IPS-NIHi7 (cell line): Measurements from ENCODE around the gene F2.
"Not testable (repeated sequence)": the region's sequence is repeated elsewhere in the genome, so short reads cannot be mapped to it uniquely, and the experiment has no call there.

Experiments used
- DNase-seq: peaks from one replicate; pipeline ENCODE4 v3.0.0; 2012; ENCODE audit warnings: mixed read lengths; ENCODE audit errors: extremely low spot score

F2 gene

GRCh38 chr11:46717825-46718154 lies 1.2 kb upstream of the F2 start:
- not testable (repeated sequence) for DNase-seq

- DNase-seq = no peak
Measured at GRCh38 chr11:46718155-46719019, 626 bp upstream of the F2 start.

DNA sequence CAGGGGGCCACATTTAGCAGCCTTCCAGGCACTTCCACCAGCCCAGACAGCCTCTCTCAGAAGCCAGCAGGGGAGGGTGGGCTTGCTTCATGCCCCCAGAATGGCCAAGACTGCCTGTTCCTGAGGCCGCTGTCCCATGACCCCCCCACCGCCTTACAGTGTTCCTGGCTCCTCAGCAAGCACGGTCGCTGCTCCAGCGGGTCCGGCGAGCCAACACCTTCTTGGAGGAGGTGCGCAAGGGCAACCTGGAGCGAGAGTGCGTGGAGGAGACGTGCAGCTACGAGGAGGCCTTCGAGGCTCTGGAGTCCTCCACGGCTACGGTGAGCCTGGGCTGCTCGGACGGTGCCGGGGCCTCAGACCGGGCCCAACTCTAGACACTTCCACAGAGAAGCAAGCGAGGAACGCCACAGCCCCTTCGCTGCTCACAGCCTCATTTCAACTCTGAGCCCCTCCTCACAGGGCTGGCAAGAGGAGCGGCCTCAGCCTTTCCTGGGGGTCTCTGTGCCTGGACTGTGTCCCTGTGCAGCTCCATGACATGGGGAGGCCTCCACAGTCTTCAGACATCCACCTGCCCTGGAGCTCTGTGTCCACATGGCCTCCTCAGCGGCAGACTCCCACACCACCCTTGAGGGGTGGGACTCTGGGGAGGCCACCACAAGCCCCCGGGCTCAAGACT lies 668 bp downstream of the F2 start:
- no peak for DNase-seq

DNA sequence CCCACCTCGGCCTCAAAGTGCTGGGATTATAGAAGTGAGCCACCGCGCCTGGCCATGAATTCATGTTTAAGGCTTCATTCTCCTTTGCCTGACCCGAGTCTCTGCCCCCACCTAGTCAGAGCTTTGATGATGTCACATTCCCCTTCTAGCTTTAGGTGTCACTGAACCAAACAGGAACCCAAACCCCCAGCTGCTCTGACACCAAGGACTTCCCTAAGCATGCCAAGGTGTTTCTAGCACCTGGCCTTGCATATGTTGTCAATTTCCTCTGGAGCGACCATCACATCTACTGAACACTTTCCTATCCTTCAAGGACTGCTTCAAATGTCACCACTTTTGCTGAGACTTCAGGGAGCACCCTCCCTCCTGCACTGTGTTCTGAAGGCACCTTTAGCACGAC lies 2.3 kb downstream of the F2 start:
- DNase-seq = no peak

DNA sequence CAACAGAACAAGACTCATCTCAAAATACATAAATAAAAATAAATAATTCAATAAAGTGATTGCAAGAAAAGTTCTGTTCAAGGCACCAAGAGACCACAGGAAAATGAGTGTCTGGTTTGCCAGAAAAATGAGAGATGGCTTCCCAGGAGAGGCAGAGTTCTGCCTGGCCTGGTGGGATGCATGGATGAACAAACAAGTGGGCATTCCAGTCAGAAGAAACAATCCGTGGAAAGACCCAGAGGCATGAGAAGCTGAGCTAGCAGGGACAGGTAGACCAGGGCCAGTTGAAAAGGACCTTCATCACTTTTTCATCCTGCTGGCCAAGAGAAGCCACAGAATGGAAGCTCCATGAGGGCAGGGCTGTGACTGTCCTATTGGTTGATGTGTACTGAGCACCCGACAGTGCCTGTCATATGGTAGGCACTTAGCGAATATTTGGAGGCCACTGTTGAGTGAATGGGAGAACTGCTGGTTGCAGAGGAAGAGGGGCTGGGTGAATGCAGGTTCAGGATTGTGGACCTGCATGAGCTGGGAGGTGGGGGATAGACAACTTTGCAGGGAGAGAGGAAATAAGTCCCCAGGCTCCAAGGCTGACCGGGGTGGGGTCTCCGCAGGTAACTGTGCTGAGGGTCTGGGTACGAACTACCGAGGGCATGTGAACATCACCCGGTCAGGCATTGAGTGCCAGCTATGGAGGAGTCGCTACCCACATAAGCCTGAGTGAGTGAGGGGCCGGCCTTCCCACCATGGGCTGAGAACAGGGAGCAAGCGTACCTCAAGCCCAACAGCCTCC lies 3.7 kb downstream of the F2 start:
- DNase-seq = no peak

DNA sequence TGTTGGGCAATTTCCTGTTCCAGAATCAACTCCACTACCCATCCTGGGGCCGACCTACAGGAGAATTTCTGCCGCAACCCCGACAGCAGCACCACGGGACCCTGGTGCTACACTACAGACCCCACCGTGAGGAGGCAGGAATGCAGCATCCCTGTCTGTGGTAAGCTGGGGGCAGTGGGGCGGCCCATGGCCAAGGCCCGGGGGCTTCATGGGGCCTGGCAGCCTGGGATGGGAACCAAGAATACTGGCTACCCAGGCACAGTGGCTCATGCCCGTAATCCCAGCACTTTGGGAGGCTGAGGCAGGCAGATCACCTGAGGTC lies 4.3 kb downstream of the F2 start:
- no peak for DNase-seq

- no peak for DNase-seq
Measured at GRCh38 chr11:46724088-46724487, 5.1 kb downstream of the F2 start.

GRCh38 chr11:46725338-46726205 lies 6.6 kb downstream of the F2 start:
- DNase-seq = no peak

GRCh38 chr11:46726206-46726862 lies 7.3 kb downstream of the F2 start:
- DNase-seq = no peak

DNA sequence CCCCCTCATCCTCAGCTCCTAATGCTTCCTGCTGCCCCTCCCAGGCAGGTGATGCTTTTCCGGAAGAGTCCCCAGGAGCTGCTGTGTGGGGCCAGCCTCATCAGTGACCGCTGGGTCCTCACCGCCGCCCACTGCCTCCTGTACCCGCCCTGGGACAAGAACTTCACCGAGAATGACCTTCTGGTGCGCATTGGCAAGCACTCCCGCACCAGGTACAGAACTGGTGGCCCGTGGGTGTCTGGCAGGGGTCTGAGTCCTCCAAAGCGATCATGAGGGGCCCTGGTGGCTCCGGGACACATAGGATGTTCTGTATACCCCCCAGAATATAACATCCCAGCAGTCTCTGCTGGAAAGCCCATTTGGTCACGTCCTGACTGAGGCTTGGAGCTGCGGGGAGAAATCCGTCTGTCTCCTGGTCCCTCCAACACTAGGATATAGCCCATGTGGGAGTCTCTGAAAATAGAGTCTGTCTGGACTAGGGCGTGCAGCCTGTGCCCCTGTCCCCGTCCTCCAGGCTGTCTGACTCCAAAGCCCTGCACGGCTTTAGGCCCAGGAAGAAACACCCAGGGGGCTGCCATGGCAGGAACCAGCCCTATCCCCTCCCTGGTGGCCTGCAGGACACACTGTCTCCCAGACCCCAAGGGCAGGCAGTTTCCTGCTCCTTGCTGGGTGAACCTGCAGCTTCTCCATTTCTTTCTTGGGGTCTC lies 9.1 kb downstream of the F2 start:
- DNase-seq = no peak

DNA sequence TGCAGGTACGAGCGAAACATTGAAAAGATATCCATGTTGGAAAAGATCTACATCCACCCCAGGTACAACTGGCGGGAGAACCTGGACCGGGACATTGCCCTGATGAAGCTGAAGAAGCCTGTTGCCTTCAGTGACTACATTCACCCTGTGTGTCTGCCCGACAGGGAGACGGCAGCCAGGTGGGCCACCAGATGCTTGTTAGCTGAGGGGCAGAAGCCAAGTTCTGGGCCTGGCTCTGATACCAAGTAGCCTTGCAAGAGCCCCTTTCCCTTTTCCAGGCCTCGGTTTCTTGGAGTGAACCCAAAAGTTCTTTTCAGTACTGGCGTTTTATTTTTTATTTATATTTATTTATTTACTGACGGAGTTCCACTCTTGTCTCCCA lies 9.6 kb downstream of the F2 start:
- no peak for DNase-seq

DNA sequence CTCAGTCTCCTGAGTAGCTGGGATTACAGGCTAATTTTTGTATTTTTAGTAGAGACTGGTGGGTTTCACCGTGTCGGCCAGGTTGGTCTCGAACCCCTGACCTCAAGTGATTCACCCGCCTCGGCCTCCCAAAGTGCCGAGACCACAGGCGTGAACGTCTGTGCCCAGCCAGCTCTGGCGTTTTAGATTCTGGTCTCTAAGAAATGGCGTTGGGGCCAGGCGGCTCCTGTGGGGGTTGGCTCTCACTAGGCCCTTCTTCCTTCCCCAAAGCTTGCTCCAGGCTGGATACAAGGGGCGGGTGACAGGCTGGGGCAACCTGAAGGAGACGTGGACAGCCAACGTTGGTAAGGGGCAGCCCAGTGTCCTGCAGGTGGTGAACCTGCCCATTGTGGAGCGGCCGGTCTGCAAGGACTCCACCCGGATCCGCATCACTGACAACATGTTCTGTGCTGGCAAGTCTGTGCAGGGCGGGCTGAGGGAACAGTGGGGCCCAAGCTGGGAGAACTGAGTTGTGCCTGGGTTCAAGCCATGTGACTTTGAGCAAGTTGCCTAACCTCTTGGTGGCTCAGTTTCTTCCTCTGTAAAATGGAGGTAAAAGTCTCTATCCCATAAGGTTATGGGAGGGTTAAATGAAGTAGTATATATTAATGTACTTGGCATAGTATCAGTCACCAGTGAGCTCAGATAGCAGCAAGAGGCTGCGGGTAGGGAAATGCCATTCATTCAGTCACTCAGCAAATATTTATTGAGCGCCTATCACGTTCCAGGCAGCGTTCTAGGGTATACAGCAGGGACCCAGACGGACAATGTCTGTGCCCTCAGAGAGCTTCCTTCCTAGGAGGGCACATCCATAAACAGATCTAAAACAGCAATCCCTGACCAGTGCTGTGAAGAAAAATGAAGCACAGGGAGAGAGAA lies 10.4 kb downstream of the F2 start:
- DNase-seq = no peak

DNA sequence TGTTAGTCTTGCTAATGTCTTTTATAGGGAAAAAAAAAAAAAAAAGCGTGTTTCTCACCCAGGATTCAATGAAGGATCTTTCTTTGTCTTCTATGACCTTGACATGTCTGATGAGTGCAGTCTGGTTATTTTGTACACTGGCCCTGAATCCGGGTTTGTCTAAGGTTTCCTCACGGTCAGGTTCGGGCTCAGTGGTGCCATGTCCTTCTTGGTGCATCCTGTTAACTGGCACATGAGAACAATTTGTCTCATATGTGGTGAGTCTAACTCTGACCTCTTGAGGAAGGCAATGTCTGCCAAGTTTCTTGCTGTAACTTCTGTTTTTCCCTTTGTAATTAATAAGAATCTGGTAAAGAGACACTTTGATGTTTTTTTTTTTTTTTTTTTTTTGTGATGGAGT lies 12.5 kb downstream of the F2 start:
- no peak for DNase-seq

- DNase-seq = no peak
Measured at GRCh38 chr11:46733234-46733633, 14.2 kb downstream of the F2 start.

GRCh38 chr11:46736146-46736545 lies 17.1 kb downstream of the F2 start:
- DNase-seq = no peak

- DNase-seq = no peak
Measured at GRCh38 chr11:46736615-46737014, 17.6 kb downstream of the F2 start.

- DNase-seq = no peak
Measured at GRCh38 chr11:46737699-46738098, 18.7 kb downstream of the F2 start.

GRCh38 chr11:46738887-46739286 lies 19.9 kb downstream of the F2 start:
- no peak for DNase-seq

- no peak for DNase-seq
Measured at GRCh38 chr11:46741600-46742484, 22.8 kb downstream of the F2 start.
